ENCODE data around the gene NIPAL3.
A peak's percentile ranks its signal among the peaks of the same experiment; 100 is the strongest.

The NIPAL3 gene

GRCh38 chr1:24385160-24385940 is 30.3 kb upstream of the NIPAL3 start:
- Mint-ChIP-seq H3K4me3 (peak overlapping the region; percentile 46), H3K27ac (peak overlapping the region; percentile 55), H3K9me3 (no peaks in the 10 kb centered on the region), H3K36me3 (ENCODE audit: low read depth) (peaks cover 1% of the 10 kb centered on the region), H3K27me3 (ENCODE audit: low read depth) (no peaks in the 10 kb centered on the region), H3K4me1 (ENCODE audit: low read depth) (peaks cover 23% of the 10 kb centered on the region)
- DNase-seq (ENCODE audit: low spot score), result peak; percentile 49

GRCh38 chr1:24386241-24386640 is 29.4 kb upstream of the NIPAL3 start:
- H3K4me3 Mint-ChIP-seq, result no peak overlapping the region
- no peak for DNase-seq (ENCODE audit: low spot score)
- H3K27me3 Mint-ChIP-seq (ENCODE audit: low read depth), result no peaks in the 10 kb centered on the region
- H3K36me3 Mint-ChIP-seq (ENCODE audit: low read depth), result peaks cover 2% of the 10 kb centered on the region
- peaks cover 24% of the 10 kb centered on the region for H3K4me1 Mint-ChIP-seq (ENCODE audit: low read depth)
- H3K9me3 Mint-ChIP-seq, result no peaks in the 10 kb centered on the region
- H3K27ac Mint-ChIP-seq, result no peak overlapping the region

- Mint-ChIP-seq H3K4me1 (ENCODE audit: low read depth) (peaks cover 31% of the 10 kb centered on the region), H3K27me3 (ENCODE audit: low read depth) (no peaks in the 10 kb centered on the region), H3K4me3 (no peak overlapping the region), H3K36me3 (ENCODE audit: low read depth) (peaks cover 4% of the 10 kb centered on the region), H3K9me3 (no peaks in the 10 kb centered on the region), H3K27ac (no peak overlapping the region)
- no peak for DNase-seq (ENCODE audit: low spot score)
Measured at GRCh38 chr1:24386931-24387330, 28.7 kb upstream of the NIPAL3 start.

- no peaks in the 10 kb centered on the region for H3K27me3 Mint-ChIP-seq (ENCODE audit: low read depth)
- H3K36me3 Mint-ChIP-seq (ENCODE audit: low read depth), result peaks cover 4% of the 10 kb centered on the region
- H3K27ac Mint-ChIP-seq, result no peak overlapping the region
- DNase-seq (ENCODE audit: low spot score), result no peak
- H3K4me1 Mint-ChIP-seq (ENCODE audit: low read depth), result peaks cover 38% of the 10 kb centered on the region
- H3K9me3 Mint-ChIP-seq, result no peaks in the 10 kb centered on the region
- no peak overlapping the region for H3K4me3 Mint-ChIP-seq
Measured at GRCh38 chr1:24387636-24388175, 27.9 kb upstream of the NIPAL3 start.

GRCh38 chr1:24388331-24388885 is 27.2 kb upstream of the NIPAL3 start:
- no peak for DNase-seq (ENCODE audit: low spot score)
- no peaks in the 10 kb centered on the region for H3K27me3 Mint-ChIP-seq (ENCODE audit: low read depth)
- H3K27ac Mint-ChIP-seq, result no peak overlapping the region
- peaks cover 40% of the 10 kb centered on the region for H3K4me1 Mint-ChIP-seq (ENCODE audit: low read depth)
- H3K9me3 Mint-ChIP-seq, result no peaks in the 10 kb centered on the region
- H3K36me3 Mint-ChIP-seq (ENCODE audit: low read depth), result peaks cover 4% of the 10 kb centered on the region
- no peak overlapping the region for H3K4me3 Mint-ChIP-seq

GRCh38 chr1:24389231-24389678 is 26.3 kb upstream of the NIPAL3 start:
- H3K27me3 Mint-ChIP-seq (ENCODE audit: low read depth), result peaks cover 1% of the 10 kb centered on the region
- H3K27ac Mint-ChIP-seq, result no peak overlapping the region
- no peak overlapping the region for H3K4me3 Mint-ChIP-seq
- no peak for DNase-seq (ENCODE audit: low spot score)
- no peaks in the 10 kb centered on the region for H3K9me3 Mint-ChIP-seq
- H3K4me1 Mint-ChIP-seq (ENCODE audit: low read depth), result peaks cover 39% of the 10 kb centered on the region
- H3K36me3 Mint-ChIP-seq (ENCODE audit: low read depth), result peaks cover 4% of the 10 kb centered on the region

GRCh38 chr1:24390924-24391782 is 24.4 kb upstream of the NIPAL3 start:
- Mint-ChIP-seq H3K36me3 (ENCODE audit: low read depth) (peaks cover 4% of the 10 kb centered on the region), H3K9me3 (no peaks in the 10 kb centered on the region), H3K4me3 (peak overlapping the region; percentile 79), H3K27me3 (ENCODE audit: low read depth) (peaks cover 5% of the 10 kb centered on the region), H3K27ac (peak overlapping the region; percentile 80), H3K4me1 (ENCODE audit: low read depth) (peaks cover 22% of the 10 kb centered on the region)
- DNase-seq (ENCODE audit: low spot score), result peak; percentile 61

GRCh38 chr1:24391882-24392603 is 23.6 kb upstream of the NIPAL3 start:
- DNase-seq (ENCODE audit: low spot score), result peak; percentile 43
- Mint-ChIP-seq H3K27ac (peak overlapping the region; percentile 80), H3K27me3 (ENCODE audit: low read depth) (peaks cover 5% of the 10 kb centered on the region), H3K4me1 (ENCODE audit: low read depth) (peaks cover 19% of the 10 kb centered on the region), H3K4me3 (peak overlapping the region; percentile 79), H3K36me3 (ENCODE audit: low read depth) (peaks cover 4% of the 10 kb centered on the region), H3K9me3 (no peaks in the 10 kb centered on the region)

GRCh38 chr1:24392604-24392946 is 23.0 kb upstream of the NIPAL3 start:
- Mint-ChIP-seq H3K27ac (peak overlapping the region; percentile 52), H3K27me3 (ENCODE audit: low read depth) (peaks cover 5% of the 10 kb centered on the region), H3K4me3 (peak overlapping the region; percentile 79), H3K4me1 (ENCODE audit: low read depth) (peaks cover 19% of the 10 kb centered on the region), H3K36me3 (ENCODE audit: low read depth) (peaks cover 4% of the 10 kb centered on the region), H3K9me3 (no peaks in the 10 kb centered on the region)
- DNase-seq (ENCODE audit: low spot score), result no peak

- no peak overlapping the region for H3K27ac Mint-ChIP-seq
- no peak overlapping the region for H3K4me3 Mint-ChIP-seq
- no peak for DNase-seq (ENCODE audit: low spot score)
- H3K36me3 Mint-ChIP-seq (ENCODE audit: low read depth), result peaks cover 4% of the 10 kb centered on the region
- H3K27me3 Mint-ChIP-seq (ENCODE audit: low read depth), result peaks cover 5% of the 10 kb centered on the region
- H3K9me3 Mint-ChIP-seq, result no peaks in the 10 kb centered on the region
- peaks cover 19% of the 10 kb centered on the region for H3K4me1 Mint-ChIP-seq (ENCODE audit: low read depth)
Measured at GRCh38 chr1:24392982-24393650, 22.5 kb upstream of the NIPAL3 start.

- Mint-ChIP-seq H3K4me3 (no peak overlapping the region), H3K27ac (no peak overlapping the region), H3K4me1 (ENCODE audit: low read depth) (peaks cover 19% of the 10 kb centered on the region), H3K27me3 (ENCODE audit: low read depth) (peaks cover 5% of the 10 kb centered on the region), H3K36me3 (ENCODE audit: low read depth) (peaks cover 4% of the 10 kb centered on the region), H3K9me3 (no peaks in the 10 kb centered on the region)
- DNase-seq (ENCODE audit: low spot score), result no peak
Measured at GRCh38 chr1:24393892-24394291, 21.7 kb upstream of the NIPAL3 start.

- no peak overlapping the region for H3K4me3 Mint-ChIP-seq
- no peaks in the 10 kb centered on the region for H3K9me3 Mint-ChIP-seq
- no peaks in the 10 kb centered on the region for H3K27me3 Mint-ChIP-seq (ENCODE audit: low read depth)
- no peaks in the 10 kb centered on the region for H3K4me1 Mint-ChIP-seq (ENCODE audit: low read depth)
- H3K27ac Mint-ChIP-seq, result no peak overlapping the region
- H3K36me3 Mint-ChIP-seq (ENCODE audit: low read depth), result peaks cover 6% of the 10 kb centered on the region
- no peak for DNase-seq (ENCODE audit: low spot score)
Measured at GRCh38 chr1:24400065-24400464, 15.5 kb upstream of the NIPAL3 start.

GRCh38 chr1:24403806-24404205 is 11.8 kb upstream of the NIPAL3 start:
- peaks cover 8% of the 10 kb centered on the region for H3K9me3 Mint-ChIP-seq
- DNase-seq (ENCODE audit: low spot score), result no peak
- H3K36me3 Mint-ChIP-seq (ENCODE audit: low read depth), result peaks cover 6% of the 10 kb centered on the region
- no peak overlapping the region for H3K27ac Mint-ChIP-seq
- H3K4me3 Mint-ChIP-seq, result no peak overlapping the region
- no peaks in the 10 kb centered on the region for H3K4me1 Mint-ChIP-seq (ENCODE audit: low read depth)
- peaks cover 2% of the 10 kb centered on the region for H3K27me3 Mint-ChIP-seq (ENCODE audit: low read depth)
